BJ (cell line): Measurements from ENCODE around the gene BAHD1. TPM values are rescaled to one million over a fixed set of nuclear protein-coding genes. Genes with fewer than 3 reads are reported as not detected.

Experiments
- CTCF ChIA-PET: fragments of 350-600 bp; formaldehyde crosslinking; extraction: SDS; loops from one replicate; lab custom pipeline; 2021; ENCODE audit warnings: antibody characterized with exemption, inconsistent platforms; lab: Yijun Ruan, JAX
- POLR2A ChIA-PET: fragments of 300-600 bp; sonication (Branson Sonifier 250); formaldehyde crosslinking; extraction: SDS; loops from one replicate; lab custom pipeline; 2021; ENCODE audit warnings: antibody characterized with exemption; lab: Charles Lee
- DNase-seq: peaks from one replicate; pipeline ENCODE4 v3.0.0-alpha.2; 2011; ENCODE audit warnings: low read depth
- H3K27me3 ChIP-seq: 2 replicates; pipeline ENCODE4 v1.6.0; 2011; ENCODE audit warnings: low read length; ENCODE audit not compliant: control insufficient read depth, insufficient read depth
- H3K36me3 ChIP-seq: 2 replicates; pipeline ENCODE4 v1.5.1; 2011; ENCODE audit warnings: low read length; ENCODE audit not compliant: control insufficient read depth, insufficient read depth
- H3K4me3 ChIP-seq: 2 replicates; pipeline ENCODE4 v1.5.1; 2011; ENCODE audit warnings: low read depth, mild to moderate bottlenecking, control low read depth, low read length
- CTCF ChIP-seq: IDR thresholded peaks from 2 replicates; pipeline ENCODE4 v1.5.1; 2011; ENCODE audit warnings: low read depth, mild to moderate bottlenecking, control low read depth, inconsistent platforms, low read length, moderate library complexity; ENCODE audit not compliant: insufficient read depth
- polyA plus RNA-seq: library from polyadenylated mRNA; depleted of rRNA; stranded (reverse); fragments of >200 nt; gene quantifications from 2 replicates; pipeline ENCODE4 v1.2.3, GENCODE V29; 2011

BAHD1 gene
- polyA plus RNA-seq, 1 experiment = 3.3 TPM

- no peak for TF ChIP-seq CTCF
- Histone ChIP-seq H3K4me3 (no peak overlapping the region), H3K27me3 (no peaks in the 10 kb centered on the region), H3K36me3 (no peaks in the 10 kb centered on the region)
- no peak for DNase-seq
- ChIA-PET CTCF (no interaction called here), POLR2A (no interaction called here)
Observed at GRCh38 chr15:40399370-40399769, 41.4 kb upstream of the BAHD1 start.

GRCh38 chr15:40405501-40406381, 35.0 kb upstream of the BAHD1 start, which contains the start of gene IVD:
Gene IVD (plus strand): TSS chr15:40405795. CDS start chr15:40405828, 33 bp downstream.
- no peak for TF ChIP-seq CTCF
- peak; percentile 81 for DNase-seq
- Histone ChIP-seq H3K4me3 (peak within 1 kb of the TSS; percentile 84), H3K27me3 (no peaks in the 10 kb centered on the region), H3K36me3 (peaks cover 10% of the 10 kb centered on the region)
- POLR2A ChIA-PET = interaction anchor here (0.9 kb wide), 1 partner anchor 65 kb away, joined by 4 read pairs; the partner anchor contains the start of gene CCDC9B
- CTCF ChIA-PET = interaction anchor here (0.8 to 4.3 kb wide), 9 partner anchors 12 to 132 kb away, joined by 3 to 31 read pairs (median 5); partner anchors contain the start of gene INAFM2

GRCh38 chr15:40407330-40407990, 33.3 kb upstream of the BAHD1 start:
- ChIA-PET POLR2A (no interaction called here), CTCF (interaction anchor here (0.7 to 4.3 kb wide), 8 partner anchors 10 to 128 kb away, joined by 3 to 31 read pairs (median 4); partner anchors contain the start of gene INAFM2)
- peaks cover 21% of the 10 kb centered on the region for H3K36me3 ChIP-seq
- no peak for TF ChIP-seq CTCF
- H3K27me3 ChIP-seq = no peaks in the 10 kb centered on the region
- no peak for DNase-seq
- no peak overlapping the region for H3K4me3 ChIP-seq

- no peaks in the 10 kb centered on the region for H3K27me3 ChIP-seq
- CTCF ChIA-PET = no interaction called here
- H3K36me3 ChIP-seq = peaks cover 27% of the 10 kb centered on the region
- DNase-seq = no peak
- POLR2A ChIA-PET = no interaction called here
- TF ChIP-seq CTCF = no peak
- H3K4me3 ChIP-seq = no peak overlapping the region
Observed at GRCh38 chr15:40409366-40409765, 31.4 kb upstream of the BAHD1 start.

GRCh38 chr15:40410476-40410875, 30.3 kb upstream of the BAHD1 start:
- Histone ChIP-seq H3K27me3 (no peaks in the 10 kb centered on the region), H3K36me3 (peaks cover 31% of the 10 kb centered on the region), H3K4me3 (no peak overlapping the region)
- CTCF ChIA-PET = interaction anchor here (1.1 to 1.9 kb wide), 3 partner anchors 11 to 131 kb away, joined by 3 to 10 read pairs (median 5); no protein-coding TSS in a partner anchor
- no peak for TF ChIP-seq CTCF
- POLR2A ChIA-PET = no interaction called here
- DNase-seq = no peak
